CD8-positive, alpha-beta memory T cell (primary cell): Measurements from ENCODE around the gene FBXW10B. TPM values are rescaled to one million over a fixed set of nuclear protein-coding genes. Genes with fewer than 3 reads are reported as not detected.
"Not testable (repeated sequence)": the region's sequence is repeated elsewhere in the genome, so short reads cannot be mapped to it uniquely, and the experiment has no call there.

Source experiments
- CTCF ChIA-PET: fragments of 350-600 bp; sonication (Branson Sonifier 250); formaldehyde crosslinking; loops from one replicate; lab custom pipeline; 2021; ENCODE audit warnings: antibody characterized with exemption; lab: Charles Lee
- POLR2A ChIA-PET: fragments of 350-600 bp; sonication (Branson Sonifier 250); formaldehyde crosslinking; loops from one replicate; lab custom pipeline; 2021; ENCODE audit warnings: antibody characterized with exemption; lab: Charles Lee
- DNase-seq, 5 donors: peaks; one replicate each; pipeline versions ENCODE4 v3.0.0 to v3.0.0-alpha.2; 2020 to 2022; ENCODE audit warnings: mixed read lengths in 1 of 5
- H3K27ac ChIP-seq: one replicate; pipeline ENCODE4 v1.7.0; 2013; ENCODE audit warnings: low read depth, mild to moderate bottlenecking, low read length, moderate library complexity
- H3K27me3 ChIP-seq: 2 replicates; pipeline ENCODE4 v1.7.0; 2013; ENCODE audit warnings: low read length, mild to moderate bottlenecking; ENCODE audit not compliant: insufficient read depth, poor library complexity, severe bottlenecking
- H3K36me3 ChIP-seq: 2 replicates; pipeline ENCODE4 v1.7.0; 2013; ENCODE audit warnings: mild to moderate bottlenecking, low read length, moderate library complexity; ENCODE audit not compliant: insufficient read depth
- H3K4me1 ChIP-seq: 2 replicates; pipeline ENCODE4 v1.7.0; 2013; ENCODE audit warnings: mild to moderate bottlenecking, low read length, moderate library complexity; ENCODE audit not compliant: insufficient read depth
- H3K4me3 ChIP-seq: 2 replicates; pipeline ENCODE4 v1.7.0; 2013; ENCODE audit warnings: mild to moderate bottlenecking, low read length
- H3K9me3 ChIP-seq: 2 replicates; pipeline ENCODE4 v1.7.0; 2013; ENCODE audit warnings: mild to moderate bottlenecking, low read length
- H3K27ac Mint-ChIP-seq, 8 donors: one replicate each; pipeline ENCODE4 v1.8.0; 2020 to 2021; ENCODE audit warnings: mixed read lengths in 8 of 8, mild to moderate bottlenecking in 6 of 8, inconsistent platforms in 3 of 8, moderate library complexity in 3 of 8
- H3K27me3 Mint-ChIP-seq, 2 donors: one replicate each; pipeline ENCODE4 v1.8.0; 2020 to 2021; ENCODE audit warnings: mixed read lengths in 2 of 2, mild to moderate bottlenecking in 1 of 2, moderate library complexity in 1 of 2
- H3K36me3 Mint-ChIP-seq, 3 donors: one replicate each; pipeline ENCODE4 v1.8.0; 2020 to 2021; ENCODE audit warnings: mixed read lengths in 3 of 3, inconsistent platforms in 1 of 3, mild to moderate bottlenecking in 1 of 3
- H3K4me1 Mint-ChIP-seq, 3 donors: one replicate each; pipeline ENCODE4 v1.8.0; 2020 to 2021; ENCODE audit warnings: mixed read lengths in 3 of 3, inconsistent platforms in 1 of 3, mild to moderate bottlenecking in 1 of 3
- H3K4me3 Mint-ChIP-seq, 7 donors: one replicate each; pipeline ENCODE4 v1.8.0; 2020 to 2021; ENCODE audit warnings: mixed read lengths in 7 of 7, mild to moderate bottlenecking in 6 of 7, moderate library complexity in 4 of 7, inconsistent platforms in 2 of 7
- H3K9me3 Mint-ChIP-seq, 5 donors: one replicate each; pipeline ENCODE4 v1.8.0; 2020 to 2022; ENCODE audit warnings: mixed read lengths in 5 of 5, mild to moderate bottlenecking in 3 of 5, moderate library complexity in 2 of 5, inconsistent platforms in 1 of 5
- polyA plus RNA-seq: library from polyadenylated mRNA; unstranded; fragments of 300-500 nt; fragmentation: Illumina TruSeq; gene quantifications from one replicate; pipeline ENCODE4 v1.2.3, GENCODE V29; 2021
- total RNA-seq, 2 experiments: library from RNA; stranded (reverse); gene quantifications; one replicate each; pipeline ENCODE4 v1.2.3, GENCODE V29; 2021

Gene FBXW10B
- total and polyA plus RNA-seq, 3 experiments from 2014 or later, result 0.26 to 0.89 TPM; not detected in 1

- H3K27ac Mint-ChIP-seq, result no peak overlapping the region
- no peaks in the 10 kb centered on the region for H3K27me3 ChIP-seq
- POLR2A ChIA-PET, result no interaction called here
- no peaks in the 10 kb centered on the region for H3K9me3 ChIP-seq
- no peak overlapping the region for H3K4me3 Mint-ChIP-seq
- H3K9me3 Mint-ChIP-seq, result no peaks in the 10 kb centered on the region
- peaks cover 2 to 12% (median 4%) of the 10 kb centered on the region in 3 donors for H3K36me3 Mint-ChIP-seq
- CTCF ChIA-PET, result interaction anchor here (1.6 kb wide), 1 partner anchor 163 kb away, joined by 3 read pairs; no protein-coding TSS in a partner anchor
- H3K27me3 Mint-ChIP-seq, result peaks cover 0 to 2% of the 10 kb centered on the region in 2 donors
- H3K4me1 Mint-ChIP-seq, result peaks cover 5 to 9% (median 5%) of the 10 kb centered on the region in 3 donors
- no peak for DNase-seq
- no peaks in the 10 kb centered on the region for H3K4me1 ChIP-seq
- no peaks in the 10 kb centered on the region for H3K36me3 ChIP-seq
- no peak overlapping the region for H3K27ac ChIP-seq
- H3K4me3 ChIP-seq, result no peak overlapping the region
Measured at GRCh38 chr17:15657868-15658267, 38.4 kb upstream of the FBXW10B start.

GRCh38 chr17:15654886-15655561, 35.5 kb upstream of the FBXW10B start:
- no peaks in the 10 kb centered on the region for H3K9me3 ChIP-seq
- no peaks in the 10 kb centered on the region for H3K4me1 ChIP-seq
- ChIA-PET CTCF (no interaction called here), POLR2A (no interaction called here)
- Mint-ChIP-seq H3K36me3 (peaks cover 0 to 10% (median 4%) of the 10 kb centered on the region in 3 donors), H3K9me3 (no peaks in the 10 kb centered on the region), H3K27me3 (no peaks in the 10 kb centered on the region), H3K4me1 (peaks cover 7 to 11% (median 7%) of the 10 kb centered on the region in 3 donors), H3K4me3 (no peak overlapping the region), H3K27ac (no peak overlapping the region)
- no peak overlapping the region for H3K27ac ChIP-seq
- DNase-seq, result no peak
- no peak overlapping the region for H3K4me3 ChIP-seq
- no peaks in the 10 kb centered on the region for H3K36me3 ChIP-seq
- no peaks in the 10 kb centered on the region for H3K27me3 ChIP-seq

GRCh38 chr17:15654401-15654800, 34.9 kb upstream of the FBXW10B start:
- H3K27me3 ChIP-seq, POLR2A ChIA-PET, H3K9me3 ChIP-seq, H3K36me3 Mint-ChIP-seq, H3K36me3 ChIP-seq, H3K9me3 Mint-ChIP-seq, H3K4me3 Mint-ChIP-seq, H3K4me3 ChIP-seq, H3K4me1 ChIP-seq, H3K27me3 Mint-ChIP-seq, H3K27ac ChIP-seq, DNase-seq, H3K27ac Mint-ChIP-seq, CTCF ChIA-PET: not testable (repeated sequence)
- H3K4me1 Mint-ChIP-seq, result peaks cover 7 to 11% (median 7%) of the 10 kb centered on the region in 3 donors

GRCh38 chr17:15652960-15653359, 33.5 kb upstream of the FBXW10B start:
- H3K4me1 Mint-ChIP-seq, result peaks cover 7 to 11% (median 7%) of the 10 kb centered on the region in 3 donors
- no peaks in the 10 kb centered on the region for H3K9me3 Mint-ChIP-seq
- ChIA-PET CTCF (no interaction called here), POLR2A (no interaction called here)
- Histone ChIP-seq H3K4me1 (no peaks in the 10 kb centered on the region), H3K36me3 (no peaks in the 10 kb centered on the region), H3K4me3 (no peak overlapping the region), H3K9me3 (no peaks in the 10 kb centered on the region), H3K27me3 (no peaks in the 10 kb centered on the region), H3K27ac (no peak overlapping the region)
- no peaks in the 10 kb centered on the region for H3K27me3 Mint-ChIP-seq
- H3K36me3 Mint-ChIP-seq, result peaks cover 0 to 10% (median 4%) of the 10 kb centered on the region in 3 donors
- H3K4me3 Mint-ChIP-seq, result no peak overlapping the region
- DNase-seq, result no peak
- H3K27ac Mint-ChIP-seq, result no peak overlapping the region

- peak overlapping the region in 3 of 8 donors; percentile 5 to 51 (median 27) for H3K27ac Mint-ChIP-seq
- CTCF ChIA-PET, result no interaction called here
- H3K4me3 ChIP-seq, result no peak overlapping the region
Measured at GRCh38 chr17:15651583-15652110, 32.1 kb upstream of the FBXW10B start.

GRCh38 chr17:15650741-15651582, 31.5 kb upstream of the FBXW10B start:
- no peaks in the 10 kb centered on the region for H3K27me3 ChIP-seq
- H3K36me3 ChIP-seq, result no peaks in the 10 kb centered on the region
- Mint-ChIP-seq H3K36me3 (peaks cover 0 to 3% (median 0%) of the 10 kb centered on the region in 3 donors), H3K4me3 (peak overlapping the region in 2 of 7 donors; percentile 26 to 34), H3K27me3 (no peaks in the 10 kb centered on the region), H3K9me3 (no peaks in the 10 kb centered on the region), H3K4me1 (peaks cover 7 to 11% (median 7%) of the 10 kb centered on the region in 3 donors), H3K27ac (peak overlapping the region in 1 of 8 donors; percentile 29)
- ChIA-PET POLR2A (no interaction called here), CTCF (no interaction called here)
- H3K9me3 ChIP-seq, result no peaks in the 10 kb centered on the region
- DNase-seq, result no peak
- no peaks in the 10 kb centered on the region for H3K4me1 ChIP-seq
- H3K27ac ChIP-seq, result no peak overlapping the region
- H3K4me3 ChIP-seq, result no peak overlapping the region

More at GRCh38 chr17:15651583-15652110, 32.1 kb upstream of the FBXW10B start:
- Mint-ChIP-seq H3K4me3 (peak overlapping the region in 2 of 7 donors; percentile 26 to 34), H3K36me3 (peaks cover 0 to 4% (median 3%) of the 10 kb centered on the region in 3 donors), H3K27me3 (no peaks in the 10 kb centered on the region), H3K4me1 (peaks cover 7 to 11% (median 7%) of the 10 kb centered on the region in 3 donors), H3K9me3 (no peaks in the 10 kb centered on the region)
- Histone ChIP-seq H3K27ac (no peak overlapping the region), H3K27me3 (no peaks in the 10 kb centered on the region), H3K4me1 (no peaks in the 10 kb centered on the region), H3K9me3 (no peaks in the 10 kb centered on the region), H3K36me3 (no peaks in the 10 kb centered on the region)
- no peak for DNase-seq
- POLR2A ChIA-PET, result no interaction called here

- H3K27ac ChIP-seq, result no peak overlapping the region
- H3K4me3 ChIP-seq, result no peak overlapping the region
- CTCF ChIA-PET, result no interaction called here
- no peaks in the 10 kb centered on the region for H3K4me1 ChIP-seq
- H3K36me3 Mint-ChIP-seq, result peaks cover 0 to 3% (median 0%) of the 10 kb centered on the region in 3 donors
- H3K36me3 ChIP-seq, result no peaks in the 10 kb centered on the region
- H3K27me3 ChIP-seq, result no peaks in the 10 kb centered on the region
- no peaks in the 10 kb centered on the region for H3K9me3 Mint-ChIP-seq
- POLR2A ChIA-PET, result no interaction called here
- H3K27ac Mint-ChIP-seq, result no peak overlapping the region
- no peak for DNase-seq
- peaks cover 7 to 11% (median 7%) of the 10 kb centered on the region in 3 donors for H3K4me1 Mint-ChIP-seq
- no peaks in the 10 kb centered on the region for H3K9me3 ChIP-seq
- no peaks in the 10 kb centered on the region for H3K27me3 Mint-ChIP-seq
- no peak overlapping the region for H3K4me3 Mint-ChIP-seq
Measured at GRCh38 chr17:15649861-15650421, 30.4 kb upstream of the FBXW10B start.
